K562 (cell line): ENCODE data around the gene MYBL2. TPM values are rescaled to one million over a fixed set of nuclear protein-coding genes. Genes with fewer than 3 reads are reported as not detected.
A peak's percentile ranks its signal among the peaks of the same experiment; 100 is the strongest.

Experiments
- ATF2 ChIP-seq: sonication (generic); formaldehyde crosslinking; IDR thresholded peaks from 2 replicates; pipeline ENCODE4 v1.8.1; 2022; ENCODE audit warnings: missing genetic modification reagents
- CHD2 ChIP-seq: IDR thresholded peaks from 2 replicates; pipeline ENCODE4 v1.6.1; 2011; ENCODE audit warnings: low read depth, low read length
- ETS2 ChIP-seq: IDR thresholded peaks from 2 replicates; pipeline ENCODE4 v1.6.1; 2016; ENCODE audit warnings: borderline replicate concordance, missing genetic modification characterization, mild to moderate bottlenecking, moderate library complexity, missing compliant biosample characterization; ENCODE audit not compliant: poor library complexity, severe bottlenecking
- HDGF ChIP-seq: fragments of 450-650 bp; IDR thresholded peaks from 2 replicates; pipeline ENCODE4 v1.6.1; 2016
- HMG20A ChIP-seq: fragments of 450-650 bp; formaldehyde crosslinking; conservative IDR thresholded peaks from 2 replicates; pipeline ENCODE4 v1.4.0; 2020; ENCODE audit warnings: mild to moderate bottlenecking, mixed read lengths
- HNRNPK ChIP-seq: fragments of 200-400 bp; formaldehyde crosslinking; IDR thresholded peaks from one replicate; pipeline ENCODE4 v1.6.1; 2018; ENCODE audit warnings: mild to moderate bottlenecking, low read depth, low read length; ENCODE audit not compliant: poor library complexity, severe bottlenecking
- JUN ChIP-seq, 2 experiments: sonication (generic) in 1 of 2; formaldehyde crosslinking in 1 of 2; IDR thresholded peaks; 2 replicates each; pipeline versions ENCODE4 v1.6.1 to v1.8.0; 2012 to 2022; ENCODE audit warnings: borderline replicate concordance in 2 of 2, mild to moderate bottlenecking in 2 of 2, improper control_type of control experiment in 1 of 2, low read depth in 1 of 2, low read length in 1 of 2, missing genetic modification reagents in 1 of 2
- MEF2D ChIP-seq: conservative IDR thresholded peaks from 2 replicates; pipeline ENCODE4 v1.6.1; 2016; ENCODE audit warnings: low read depth, missing genetic modification characterization, missing compliant biosample characterization
- MITF ChIP-seq: IDR thresholded peaks from 2 replicates; pipeline ENCODE4 v1.6.1; 2014; ENCODE audit warnings: antibody characterized with exemption
- NR1H2 ChIP-seq: sonication (generic); formaldehyde crosslinking; IDR thresholded peaks from 2 replicates; pipeline ENCODE4 v1.4.0; 2020; ENCODE audit warnings: mild to moderate bottlenecking, missing genetic modification reagents
- RBM15 ChIP-seq: fragments of 200-400 bp; formaldehyde crosslinking; IDR thresholded peaks from 2 replicates; pipeline ENCODE4 v1.6.1; 2018; ENCODE audit warnings: mild to moderate bottlenecking, low read length, moderate library complexity; ENCODE audit not compliant: insufficient read depth
- SAP30 ChIP-seq: fragments of 200-600 bp; sonication (generic); IDR thresholded peaks from 2 replicates; pipeline ENCODE4 v1.6.1; 2012; ENCODE audit warnings: borderline replicate concordance, low read depth, mild to moderate bottlenecking, moderate library complexity, low read length, control low read depth, inconsistent platforms; ENCODE audit not compliant: insufficient read depth, poor library complexity, severe bottlenecking
- TCF7 ChIP-seq: sonication (generic); IDR thresholded peaks from 2 replicates; pipeline ENCODE4 v1.6.1; 2016; ENCODE audit warnings: antibody characterized with exemption, borderline replicate concordance
- TEAD2 ChIP-seq: fragments of 450-650 bp; IDR thresholded peaks from 2 replicates; pipeline ENCODE4 v1.6.1; 2016; ENCODE audit warnings: missing genetic modification characterization, control low read depth, missing compliant biosample characterization
- ZBTB2 ChIP-seq: fragments of 450-650 bp; IDR thresholded peaks from 2 replicates; pipeline ENCODE4 v1.6.1; 2016; ENCODE audit warnings: antibody characterized with exemption
- ZNF644 ChIP-seq: fragments of 200-800 bp; sonication (Bioruptor generic); IDR thresholded peaks from 2 replicates; pipeline ENCODE4 v1.6.1; 2016; ENCODE audit warnings: low read depth, missing genetic modification characterization, missing compliant biosample characterization
- polyA plus RNA-seq, 8 experiments: library from polyadenylated mRNA; depleted of rRNA in 4 of 8; stranded (reverse) in 5 of 8; unstranded in 3 of 8; fragments of >200 nt; fragmentation: Nextera tagmentation in 2 of 8; fragmentation: Illumina TruSeq in 1 of 8; extraction: Ambion mirVana in 2 of 8; extraction: Trizol in 1 of 8; gene quantifications; 2 replicates each; pipeline versions ENCODE4 v1.2.1 to v1.2.3, GENCODE V29; 2011 to 2014; ENCODE audit warnings: inconsistent platforms in 1 of 8, missing spikeins in 1 of 8
- total RNA-seq, 7 experiments: library from RNA; depleted of rRNA in 6 of 7; stranded (reverse); fragments of >200 nt in 6 of 7; fragmentation: Illumina TruSeq in 2 of 7; extraction: Trizol in 2 of 7; gene quantifications; 2 replicates each; pipeline versions ENCODE4 v1.2.1 to v1.2.3, GENCODE V29; 2011 to 2021; ENCODE audit warnings: low replicate concordance in 1 of 7
- TF ChIP-seq, protein P1 (sequence below): fragments of 250-450 bp; sonication (Bioruptor Pico); IDR thresholded peaks from 2 replicates; pipeline ENCODE4 v1.8.0; 2022; ENCODE audit warnings: inconsistent platforms
- TF ChIP-seq, protein P2 (sequence below): fragments of 450-650 bp; IDR thresholded peaks from one replicate; pipeline ENCODE4 v1.6.1; 2018; ENCODE audit warnings: mild to moderate bottlenecking, moderate library complexity; ENCODE audit not compliant: partially characterized antibody

The MYBL2 gene
- total and polyA plus RNA-seq, 9 of the 15 experiments (the other 6 are each of a cell fraction or from before 2014, with no cell fraction given): 4.4 to 169 (median 52.5) TPM

GRCh38 chr20:43690943-43691598, 24.2 kb downstream of the MYBL2 start (continued):
- TF ChIP-seq SAP30: no peak
- peak; percentile 82 for TF ChIP-seq JUN (IDR thresholded peaks at IDR 0.05; ENCODE audit: borderline replicate concordance, low read depth, low read length)
- TF ChIP-seq JUN (CRISPR knock-in tag; IDR thresholded peaks at IDR 0.05; ENCODE audit: borderline replicate concordance): no peak
- TF ChIP-seq HMG20A (CRISPR knock-in tag): no peak
- no peak for TF ChIP-seq ETS2 (tag)
- TF ChIP-seq MEF2D: no peak
- no peak for TF ChIP-seq MITF
- TF ChIP-seq ATF2: 0 out of 2 replicates have a peak, but pooled peaks have one; percentile 50
- no peak for TF ChIP-seq HDGF
- TF ChIP-seq, protein P1, sequence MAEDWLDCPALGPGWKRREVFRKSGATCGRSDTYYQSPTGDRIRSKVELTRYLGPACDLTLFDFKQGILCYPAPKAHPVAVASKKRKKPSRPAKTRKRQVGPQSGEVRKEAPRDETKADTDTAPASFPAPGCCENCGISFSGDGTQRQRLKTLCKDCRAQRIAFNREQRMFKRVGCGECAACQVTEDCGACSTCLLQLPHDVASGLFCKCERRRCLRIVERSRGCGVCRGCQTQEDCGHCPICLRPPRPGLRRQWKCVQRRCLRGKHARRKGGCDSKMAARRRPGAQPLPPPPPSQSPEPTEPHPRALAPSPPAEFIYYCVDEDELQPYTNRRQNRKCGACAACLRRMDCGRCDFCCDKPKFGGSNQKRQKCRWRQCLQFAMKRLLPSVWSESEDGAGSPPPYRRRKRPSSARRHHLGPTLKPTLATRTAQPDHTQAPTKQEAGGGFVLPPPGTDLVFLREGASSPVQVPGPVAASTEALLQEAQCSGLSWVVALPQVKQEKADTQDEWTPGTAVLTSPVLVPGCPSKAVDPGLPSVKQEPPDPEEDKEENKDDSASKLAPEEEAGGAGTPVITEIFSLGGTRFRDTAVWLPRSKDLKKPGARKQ (CRISPR knock-in tag): no peak
- no peak for TF ChIP-seq NR1H2 (CRISPR knock-in tag)
- TF ChIP-seq ZBTB2: peak; percentile 68; the same call in 1 of the 2 replicates
- TF ChIP-seq, protein P2, sequence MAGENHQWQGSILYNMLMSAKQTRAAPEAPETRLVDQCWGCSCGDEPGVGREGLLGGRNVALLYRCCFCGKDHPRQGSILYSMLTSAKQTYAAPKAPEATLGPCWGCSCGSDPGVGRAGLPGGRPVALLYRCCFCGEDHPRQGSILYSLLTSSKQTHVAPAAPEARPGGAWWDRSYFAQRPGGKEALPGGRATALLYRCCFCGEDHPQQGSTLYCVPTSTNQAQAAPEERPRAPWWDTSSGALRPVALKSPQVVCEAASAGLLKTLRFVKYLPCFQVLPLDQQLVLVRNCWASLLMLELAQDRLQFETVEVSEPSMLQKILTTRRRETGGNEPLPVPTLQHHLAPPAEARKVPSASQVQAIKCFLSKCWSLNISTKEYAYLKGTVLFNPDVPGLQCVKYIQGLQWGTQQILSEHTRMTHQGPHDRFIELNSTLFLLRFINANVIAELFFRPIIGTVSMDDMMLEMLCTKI: no peak
- TF ChIP-seq CHD2: no peak
- no peak for TF ChIP-seq TEAD2 (tag)
- no peak for TF ChIP-seq TCF7
- TF ChIP-seq HNRNPK: no peak
- 0 out of 2 replicates have a peak, but pooled peaks have one; percentile 24 for TF ChIP-seq ZNF644
- TF ChIP-seq RBM15: no peak
